Stimulated activated naive CD4-positive, alpha-beta T cell (primary cell): Measurements from ENCODE around the gene H1-8.
"Not testable (repeated sequence)": the region's sequence is repeated elsewhere in the genome, so short reads cannot be mapped to it uniquely, and the experiment has no call there.

Experiments
- DNase-seq, 6 experiments: peaks; one replicate each; lab custom pipeline; 2025; lab: John Stamatoyannopoulos, UW

H1-8 gene, protein sequence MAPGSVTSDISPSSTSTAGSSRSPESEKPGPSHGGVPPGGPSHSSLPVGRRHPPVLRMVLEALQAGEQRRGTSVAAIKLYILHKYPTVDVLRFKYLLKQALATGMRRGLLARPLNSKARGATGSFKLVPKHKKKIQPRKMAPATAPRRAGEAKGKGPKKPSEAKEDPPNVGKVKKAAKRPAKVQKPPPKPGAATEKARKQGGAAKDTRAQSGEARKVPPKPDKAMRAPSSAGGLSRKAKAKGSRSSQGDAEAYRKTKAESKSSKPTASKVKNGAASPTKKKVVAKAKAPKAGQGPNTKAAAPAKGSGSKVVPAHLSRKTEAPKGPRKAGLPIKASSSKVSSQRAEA

DNA sequence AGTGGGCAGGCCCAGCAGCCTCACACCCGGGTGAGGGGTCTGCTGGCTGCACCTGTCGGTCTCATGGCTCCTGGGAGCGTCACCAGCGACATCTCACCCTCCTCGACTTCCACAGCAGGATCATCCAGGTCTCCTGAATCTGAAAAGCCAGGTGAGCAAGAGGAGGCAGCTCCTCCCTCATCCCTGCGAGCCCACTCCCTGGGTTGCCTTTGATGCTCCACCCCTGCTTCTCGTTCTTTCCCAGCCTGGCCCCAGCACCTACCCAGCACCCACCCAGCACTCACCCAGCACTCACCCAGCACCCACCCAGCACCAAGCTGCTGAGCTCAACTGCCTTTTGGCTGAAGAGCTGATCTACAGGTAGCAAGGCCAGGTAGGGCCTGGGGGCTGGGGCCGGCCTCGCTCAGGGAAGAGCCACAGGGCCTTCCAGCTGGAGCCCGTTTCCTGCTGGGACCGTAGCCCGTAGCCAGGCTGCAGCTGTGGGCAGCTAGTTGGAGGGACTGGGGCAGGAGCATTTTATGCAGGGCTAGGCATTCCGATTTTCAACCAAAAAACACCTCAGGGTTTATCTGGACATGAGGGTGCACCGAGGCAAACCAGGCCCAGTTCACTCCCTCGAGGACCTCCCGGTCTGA lies at the start of gene H1-8:
TSS of gene H1-8 (plus strand) at position 20 of the 635 bp plus-strand sequence. CDS start at position 64, 44 bp downstream.
- no peak for DNase-seq

DNA sequence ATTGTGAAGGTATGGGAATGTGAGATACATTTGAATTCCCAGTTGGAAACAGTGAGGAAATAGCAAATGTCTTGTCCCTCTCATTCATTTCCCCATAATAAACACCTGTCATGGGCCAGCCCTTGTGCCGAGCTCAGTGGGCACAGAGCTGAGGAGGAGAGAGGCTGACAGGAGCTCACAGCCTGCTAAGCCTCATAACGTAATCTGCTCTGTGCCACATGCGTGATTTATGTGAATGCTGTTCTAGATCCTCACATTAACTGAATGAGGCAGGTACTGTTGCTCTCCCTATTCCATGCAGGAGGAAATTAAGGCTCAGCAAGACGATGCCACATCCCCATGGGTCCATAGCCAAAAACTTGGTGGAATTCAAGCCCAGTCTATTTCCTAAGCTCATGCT lies 49.8 kb upstream of the H1-8 start:
- no peak for DNase-seq

DNA sequence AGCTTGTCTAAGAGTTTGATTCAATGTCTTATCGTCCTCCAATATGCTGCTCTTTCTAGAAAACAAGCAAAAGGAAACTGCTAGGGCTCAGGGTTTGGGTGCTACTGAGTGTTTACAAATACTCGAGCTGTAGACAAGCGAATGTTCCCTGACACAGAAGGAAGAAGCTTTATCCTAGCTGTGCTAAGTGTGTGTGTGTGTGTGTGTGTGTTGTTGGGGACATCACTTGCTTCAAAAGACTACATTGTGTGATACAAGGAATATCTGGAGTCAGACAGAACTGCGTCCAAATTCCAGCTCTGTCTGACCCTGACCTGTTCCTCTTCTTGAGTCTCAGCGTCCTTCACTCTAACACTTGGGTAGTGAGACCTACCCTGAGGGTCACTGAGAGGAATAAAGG lies 48.5 kb upstream of the H1-8 start:
- DNase-seq = not testable (repeated sequence)

DNA sequence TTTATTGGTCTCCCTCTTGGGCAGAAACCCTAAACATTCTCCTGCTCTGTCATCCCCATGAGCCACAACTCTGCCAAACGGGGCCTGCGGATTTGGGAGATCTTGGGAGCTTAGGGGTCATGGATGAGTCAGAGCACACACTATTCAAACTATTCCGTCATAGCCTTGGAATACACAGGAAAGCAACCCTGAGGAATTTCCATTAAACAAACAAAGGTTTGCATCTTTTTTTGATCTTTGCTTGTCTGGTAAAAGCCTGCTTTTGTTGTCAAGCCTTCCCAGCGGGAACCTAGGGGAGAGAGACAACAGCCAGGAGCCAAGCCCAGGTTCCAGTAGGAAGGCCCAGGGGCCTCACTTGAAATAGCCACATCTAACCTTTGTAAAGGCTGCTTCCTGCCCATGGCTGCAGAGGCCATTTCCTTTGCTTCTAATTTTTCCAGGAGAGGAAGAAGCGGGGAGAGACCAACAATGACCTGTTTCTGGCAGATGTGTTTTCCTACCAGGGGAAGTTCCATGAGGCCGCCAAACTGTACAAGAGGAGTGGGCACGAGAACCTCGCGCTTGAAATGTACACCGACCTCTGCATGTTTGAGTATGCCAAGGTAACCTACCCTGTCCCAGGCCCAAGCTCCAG lies 47.9 kb upstream of the H1-8 start:
- DNase-seq = not testable (repeated sequence)

DNA sequence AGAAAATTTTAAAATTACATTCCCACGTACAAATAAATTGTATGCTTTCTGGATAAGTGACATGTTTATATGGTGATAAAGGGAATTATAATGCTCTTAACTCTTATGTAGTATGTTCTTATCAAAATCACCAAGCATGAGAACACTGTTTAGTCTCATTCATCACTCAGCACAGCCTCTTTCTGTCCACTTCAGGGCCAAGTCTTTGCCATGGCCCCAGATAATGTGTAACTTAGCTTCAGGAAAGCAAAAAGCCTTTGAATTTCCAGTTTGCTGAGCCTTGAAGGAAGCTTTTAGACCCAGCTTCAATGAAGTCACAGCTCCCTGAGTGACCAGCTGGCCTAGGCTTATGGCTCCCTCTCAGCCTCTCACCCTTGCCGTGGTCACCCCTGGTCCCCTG lies 45.1 kb upstream of the H1-8 start:
- not testable (repeated sequence) for DNase-seq

DNA sequence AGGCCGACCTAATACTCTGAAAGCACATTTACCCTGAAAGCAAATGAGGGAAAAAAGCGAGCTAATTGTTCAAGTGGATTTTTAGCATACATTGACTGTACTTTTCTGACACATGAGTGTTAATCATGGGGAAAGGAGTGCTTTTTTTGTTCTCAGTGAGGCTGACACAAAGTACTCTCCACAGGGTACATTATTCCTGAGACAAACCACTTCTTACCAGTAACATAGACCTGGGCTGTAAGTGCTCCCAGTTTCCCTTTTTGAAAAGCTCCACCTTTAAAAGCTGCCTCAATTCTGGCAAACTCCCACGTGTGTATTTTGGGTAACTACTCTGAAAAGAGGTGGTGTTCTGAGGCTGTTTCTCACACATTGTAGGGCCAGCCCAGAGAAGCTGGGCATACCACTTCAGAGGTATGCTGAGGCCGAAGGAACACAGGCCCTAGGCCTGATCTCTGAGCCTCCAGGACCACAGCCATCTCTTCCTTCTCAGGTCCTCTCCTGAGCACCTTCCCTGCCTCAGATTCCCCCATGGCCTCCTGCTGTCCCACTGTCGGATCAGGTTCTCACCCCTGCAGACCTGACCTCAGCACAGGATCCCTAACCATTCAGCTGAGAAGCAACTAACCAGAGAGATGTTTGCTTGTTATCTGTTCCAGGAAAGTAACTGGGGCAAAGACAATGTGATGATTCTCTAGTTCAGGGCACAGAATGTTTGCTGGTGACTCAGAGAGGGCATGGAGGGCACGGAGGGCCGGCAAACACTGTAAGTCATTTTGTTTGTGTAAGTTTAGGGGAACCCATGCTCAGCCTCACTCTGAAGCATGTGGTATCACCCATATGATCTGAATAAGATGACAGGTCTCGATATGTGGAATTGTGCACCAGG lies 44.1 kb upstream of the H1-8 start:
- DNase-seq = not testable (repeated sequence)

DNA sequence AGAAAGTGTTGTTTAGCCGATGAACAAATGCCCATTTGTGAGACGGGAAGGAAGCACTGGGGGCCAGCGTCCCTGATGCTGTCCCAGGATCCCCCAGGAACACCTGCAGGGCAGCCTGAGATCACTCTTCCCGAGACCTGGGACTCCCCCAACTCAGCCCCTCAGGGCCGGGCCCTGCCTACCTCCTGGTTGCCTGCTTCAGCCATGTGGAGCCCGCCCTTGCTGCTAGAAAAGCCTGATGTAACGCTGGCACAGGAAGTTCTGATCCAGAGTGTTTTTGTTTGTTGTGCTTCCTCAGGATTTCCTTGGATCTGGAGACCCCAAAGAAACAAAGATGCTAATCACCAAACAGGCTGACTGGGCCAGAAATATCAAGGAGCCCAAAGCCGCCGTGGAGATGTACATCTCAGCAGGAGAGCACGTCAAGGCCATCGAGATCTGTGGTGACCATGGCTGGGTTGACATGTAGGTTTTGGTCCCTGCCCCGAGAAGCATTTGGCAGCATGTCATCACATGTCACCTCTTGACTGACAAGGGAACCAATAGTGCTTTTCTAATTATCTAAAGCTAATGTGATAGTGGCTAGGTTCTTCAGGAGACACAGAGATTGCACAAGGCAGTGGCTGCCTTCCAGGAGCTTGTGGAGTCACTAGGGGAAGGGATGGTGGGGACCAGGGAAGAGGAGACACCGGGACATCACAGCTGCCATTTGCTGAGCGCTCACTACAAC lies 43.2 kb upstream of the H1-8 start:
- not testable (repeated sequence) for DNase-seq

DNA sequence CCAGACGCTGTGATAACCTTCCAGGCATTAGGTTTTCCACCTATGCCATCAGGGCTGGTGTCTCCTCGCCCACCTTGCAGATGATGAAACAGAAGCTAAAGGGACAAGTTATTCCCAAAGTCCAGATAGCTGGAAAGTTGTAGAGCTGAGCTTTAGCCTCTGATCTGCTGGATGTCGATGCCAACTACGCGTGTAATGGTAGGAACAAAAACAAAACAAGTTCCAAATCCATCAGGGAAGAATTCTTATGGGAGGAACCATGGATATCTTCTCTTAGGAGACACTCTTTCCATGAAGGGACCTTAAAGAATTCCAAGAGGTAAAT lies 42.7 kb upstream of the H1-8 start:
- no peak for DNase-seq

DNA sequence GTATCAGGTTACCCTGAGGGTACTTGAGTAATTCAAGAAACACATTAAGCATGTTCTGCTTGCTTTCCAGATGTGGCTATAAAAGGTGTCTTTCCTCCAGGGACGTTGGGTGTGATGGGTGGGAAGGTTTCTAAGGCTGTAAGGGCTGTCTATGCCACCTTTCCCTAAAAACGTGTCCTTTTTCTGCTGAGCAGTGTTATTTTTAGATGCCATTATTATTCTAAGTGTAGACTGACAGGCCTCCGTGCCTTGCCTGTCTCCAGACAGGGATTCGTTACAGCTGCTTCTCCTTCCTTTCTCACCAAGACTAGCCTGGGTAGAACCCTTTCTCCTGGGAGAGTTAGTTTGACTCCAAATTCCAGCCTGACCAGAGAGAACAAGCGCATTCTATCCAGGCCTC lies 41.3 kb upstream of the H1-8 start:
- no peak for DNase-seq

DNA sequence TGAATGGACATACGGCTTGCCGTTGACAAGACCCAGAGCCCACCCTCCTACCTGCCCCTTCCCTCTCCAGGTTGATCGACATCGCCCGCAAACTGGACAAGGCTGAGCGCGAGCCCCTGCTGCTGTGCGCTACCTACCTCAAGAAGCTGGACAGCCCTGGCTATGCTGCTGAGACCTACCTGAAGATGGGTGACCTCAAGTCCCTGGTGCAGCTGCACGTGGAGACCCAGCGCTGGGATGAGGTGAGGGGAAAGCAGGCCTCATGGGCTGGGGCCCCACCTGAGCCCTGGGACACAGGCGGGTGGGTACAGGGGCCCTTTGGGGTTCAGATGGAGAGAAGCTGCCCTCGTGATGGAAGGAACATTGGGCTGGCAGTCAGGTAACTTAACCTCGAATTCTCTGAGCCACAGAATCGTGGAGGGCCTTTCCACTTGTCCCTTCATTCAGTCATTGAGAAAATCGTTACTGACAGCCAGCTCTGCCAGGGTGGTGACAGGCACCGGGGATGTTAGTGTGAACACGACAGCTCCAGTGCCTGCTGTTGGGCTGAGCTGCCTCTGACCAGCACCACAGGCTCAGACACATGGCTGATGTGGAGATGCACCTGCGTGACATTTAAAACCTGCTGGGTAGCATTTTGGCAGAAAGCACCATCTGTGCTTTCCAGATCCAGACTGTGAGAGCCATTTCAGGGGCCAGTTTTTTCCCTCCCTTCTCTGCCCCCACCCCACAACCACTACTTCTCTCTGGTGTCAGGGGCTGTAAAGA lies 40.1 kb upstream of the H1-8 start:
- DNase-seq = no peak

DNA sequence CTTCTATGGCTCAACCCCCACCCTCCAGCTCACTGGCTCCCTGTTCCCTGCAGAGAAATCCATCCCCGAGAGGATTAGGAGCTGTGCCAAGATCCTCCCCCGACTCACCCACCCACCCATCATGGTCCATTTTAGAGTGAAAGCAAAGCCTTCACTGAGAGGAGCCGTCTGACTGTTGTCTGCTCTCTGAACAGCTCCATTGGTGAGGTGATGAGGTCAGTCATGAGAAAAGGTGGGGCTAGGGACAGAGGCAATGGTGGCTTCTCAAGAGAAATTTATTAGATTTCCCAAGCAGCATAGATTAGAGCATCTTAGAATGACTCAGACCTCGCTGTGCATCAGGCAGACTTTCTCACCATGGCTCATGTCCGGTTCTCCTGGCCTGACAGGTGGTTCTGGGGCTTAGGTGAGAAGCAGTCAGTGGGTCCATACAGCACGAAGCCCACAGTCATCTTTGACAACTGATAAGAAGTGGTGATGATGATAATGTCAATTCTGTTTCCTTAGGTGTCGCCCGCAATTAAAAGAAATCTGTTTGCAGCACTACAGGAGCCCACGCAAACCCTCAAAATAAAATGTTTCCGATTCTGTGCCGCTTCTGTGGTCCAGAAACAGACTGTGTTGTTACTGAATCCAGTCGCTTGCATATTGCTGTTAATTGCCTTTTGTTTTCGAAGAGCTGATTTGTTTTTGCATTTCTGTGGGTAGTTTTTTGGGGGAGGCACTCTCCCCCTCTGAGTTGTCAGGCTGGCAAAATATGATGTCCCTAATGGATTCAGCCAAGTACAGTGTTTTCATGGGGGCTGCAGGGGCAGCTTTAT lies 39.3 kb upstream of the H1-8 start:
- no peak for DNase-seq

DNA sequence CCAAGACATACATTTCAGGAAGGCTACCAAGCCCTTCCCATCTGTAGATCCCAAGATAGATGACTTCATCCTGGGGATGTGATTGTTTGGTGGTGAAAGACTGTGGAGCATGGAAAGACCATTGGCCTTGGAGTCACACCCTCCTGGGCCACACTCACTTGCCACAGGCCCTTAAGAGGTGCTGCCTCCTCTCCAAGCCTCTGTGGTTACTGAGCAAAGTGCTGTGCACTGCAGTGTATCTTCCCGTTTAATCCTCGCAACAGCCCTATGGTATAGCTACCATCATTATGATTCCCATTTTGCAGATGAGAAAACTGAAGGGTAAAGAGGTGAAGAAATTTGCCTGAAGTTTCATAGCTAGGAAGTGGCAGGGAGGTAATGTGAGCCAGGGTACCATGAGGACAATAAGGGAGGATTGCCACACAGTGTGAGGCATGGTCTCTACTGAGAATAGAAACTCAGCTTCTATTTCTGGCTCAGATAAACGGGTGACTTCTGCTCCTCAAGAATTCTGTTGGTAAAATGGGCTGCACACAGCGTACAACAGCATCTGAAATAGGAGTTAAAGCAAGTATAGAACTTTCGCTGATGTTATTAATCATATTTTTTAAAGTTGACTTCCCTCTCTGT lies 38.4 kb upstream of the H1-8 start:
- no peak for DNase-seq

DNA sequence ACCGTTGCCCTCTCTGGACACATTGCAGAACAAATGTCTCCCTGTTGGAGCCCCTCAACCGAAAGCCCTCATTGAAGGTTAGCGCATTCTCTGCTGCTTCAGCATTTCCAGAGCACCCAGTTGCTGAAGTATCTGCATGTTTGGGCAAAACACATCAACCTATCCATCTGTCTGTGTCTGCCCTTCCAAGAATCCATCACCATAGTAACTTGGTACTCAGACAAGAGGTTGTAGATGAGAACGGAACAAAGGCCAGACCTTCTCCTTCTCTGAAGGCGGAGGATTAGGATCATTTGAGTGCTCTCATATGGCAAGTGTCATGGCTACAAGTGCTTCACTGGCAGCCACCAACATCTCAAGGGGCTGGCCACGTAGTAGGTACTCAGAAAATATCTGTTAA lies 37.6 kb upstream of the H1-8 start:
- no peak for DNase-seq

DNA sequence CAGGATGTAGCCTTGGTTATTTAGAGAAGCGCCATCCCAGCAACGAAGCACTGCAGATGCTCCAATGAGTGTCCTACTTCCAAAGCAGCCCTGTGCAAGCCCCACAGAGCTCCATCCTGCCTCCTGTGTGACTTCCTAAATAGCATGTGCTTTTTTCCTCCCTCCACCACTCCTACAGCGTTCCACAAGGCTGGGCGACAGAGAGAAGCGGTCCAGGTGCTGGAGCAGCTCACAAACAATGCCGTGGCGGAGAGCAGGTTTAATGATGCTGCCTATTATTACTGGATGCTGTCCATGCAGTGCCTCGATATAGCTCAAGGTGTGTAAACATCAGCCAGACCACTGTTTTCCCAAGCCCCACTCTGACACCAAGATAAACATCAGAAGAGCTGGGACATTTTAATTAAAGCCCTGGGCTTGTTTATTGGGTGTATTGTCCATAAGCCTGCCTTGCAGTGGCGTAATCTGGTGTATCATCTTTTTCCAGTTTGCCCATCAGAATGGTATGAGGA lies 36.7 kb upstream of the H1-8 start:
- no peak for DNase-seq

DNA sequence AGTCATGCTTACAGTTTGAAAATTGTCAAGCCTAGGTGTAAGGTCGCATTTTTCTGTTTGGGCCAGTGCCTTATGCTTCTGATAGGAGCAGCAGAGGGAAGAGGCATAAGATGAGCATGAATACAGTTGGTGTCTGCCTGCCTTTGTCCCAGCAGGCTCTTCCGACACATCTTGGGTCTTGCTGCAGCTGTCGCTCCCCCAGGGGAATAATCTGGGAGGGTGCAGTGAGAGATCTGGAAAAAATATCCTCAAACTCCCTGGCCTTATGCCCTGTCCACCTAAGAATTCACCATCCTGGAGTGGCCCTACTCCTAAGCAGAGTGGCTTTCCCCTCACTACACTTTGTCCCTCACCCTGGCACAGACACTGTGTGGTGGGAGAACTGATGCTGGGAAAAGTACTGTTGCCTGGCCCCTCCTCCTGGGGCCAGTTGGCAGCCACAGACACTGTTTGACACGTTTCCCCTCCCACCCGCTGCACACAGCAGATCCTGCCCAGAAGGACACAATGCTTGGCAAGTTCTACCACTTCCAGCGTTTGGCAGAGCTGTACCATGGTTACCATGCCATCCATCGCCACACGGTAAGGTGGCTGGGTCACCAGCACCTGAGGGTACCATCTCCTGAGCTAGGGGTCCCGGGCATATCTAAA lies 35.7 kb upstream of the H1-8 start:
- no peak for DNase-seq

DNA sequence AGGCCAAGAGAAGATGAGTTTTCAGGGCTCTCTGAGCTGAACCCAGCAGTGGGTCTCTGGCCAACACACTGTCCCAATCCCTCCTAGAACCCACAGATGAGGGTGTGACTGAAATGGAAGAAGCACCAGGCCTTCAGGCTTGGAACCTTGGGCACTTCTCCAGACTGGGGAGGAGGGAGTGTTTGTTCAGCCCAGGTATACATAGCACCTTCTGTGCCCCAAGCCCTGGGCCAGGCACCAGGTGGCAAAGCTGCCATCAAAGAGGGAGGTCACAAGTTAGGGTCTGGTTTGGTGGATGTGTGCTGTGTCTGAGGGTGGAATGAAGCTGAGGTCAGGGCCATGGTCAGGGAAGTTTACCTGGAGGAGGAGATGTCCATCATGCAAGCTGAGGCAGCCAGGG lies 30.4 kb upstream of the H1-8 start:
- DNase-seq = no peak

DNA sequence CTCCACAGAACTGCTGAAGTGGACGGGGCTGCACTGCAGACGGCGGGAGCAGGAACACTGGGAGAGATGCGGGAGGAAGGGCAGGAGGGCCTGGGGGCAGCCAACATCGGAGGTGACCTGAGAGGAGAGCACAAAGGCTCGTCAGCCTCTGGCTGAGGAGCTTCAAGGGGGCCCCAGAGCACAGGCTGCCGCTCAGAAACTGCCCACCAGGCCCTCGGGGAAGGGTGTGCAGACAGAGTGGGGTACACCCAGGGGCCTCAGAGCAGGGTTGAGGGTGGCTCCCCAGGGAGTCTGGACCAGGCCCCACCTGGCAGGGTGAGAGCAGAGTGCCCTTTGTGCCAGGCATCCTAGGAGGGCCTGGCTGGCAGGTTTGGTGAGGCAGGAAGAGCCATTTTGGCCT lies 29.3 kb upstream of the H1-8 start:
- DNase-seq = no peak

DNA sequence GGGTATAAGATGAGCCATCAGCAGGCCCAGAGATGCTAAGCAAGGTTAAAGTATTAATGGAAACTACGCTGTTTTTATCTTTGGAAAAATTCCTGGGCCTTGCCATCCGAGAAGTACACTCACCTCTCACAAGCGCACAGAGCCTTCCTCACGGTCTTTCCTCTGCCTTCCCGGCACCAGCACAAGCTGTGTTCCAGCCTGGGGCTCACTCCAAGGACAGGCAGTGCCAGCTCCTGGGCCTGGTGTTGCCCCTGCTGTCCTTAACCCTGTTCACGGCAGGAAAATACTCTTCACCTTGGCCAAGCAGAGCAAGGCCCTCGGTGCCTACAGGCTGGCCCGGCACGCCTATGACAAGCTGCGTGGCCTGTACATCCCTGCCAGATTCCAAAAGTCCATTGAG lies 28.9 kb upstream of the H1-8 start:
- no peak for DNase-seq

DNA sequence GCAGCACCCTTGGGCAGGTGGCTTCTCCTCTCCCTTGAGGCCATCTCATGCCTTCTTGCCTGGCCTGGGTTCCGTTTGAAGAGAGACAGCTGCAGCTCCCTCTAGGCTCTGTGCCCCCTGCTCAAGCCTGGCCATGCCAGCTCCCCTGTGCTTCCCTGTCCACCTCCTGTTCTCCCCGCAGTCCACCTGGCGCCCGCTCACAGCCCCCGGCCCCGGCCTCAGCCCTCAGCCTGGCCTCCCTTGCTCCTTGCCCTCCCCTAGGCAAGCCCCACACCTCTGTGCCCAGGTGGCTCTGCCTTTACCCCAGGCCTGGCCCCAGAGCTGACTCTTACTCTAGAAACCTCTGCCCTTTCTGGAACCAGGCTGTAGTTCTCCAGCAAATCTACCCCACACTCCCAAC lies 28.4 kb upstream of the H1-8 start:
- no peak for DNase-seq
